HG02870 (cell line): ENCODE data around the gene ZMIZ1.
A peak's percentile ranks its signal among the peaks of the same experiment; 100 is the strongest.

Experiments
- ATAC-seq: cut with Tn5 transposase; IDR thresholded peaks from one replicate; pipeline ENCODE4 v1.9.1; 2021; ENCODE audit warnings: mild to moderate bottlenecking, moderate library complexity; ENCODE audit not compliant: unreplicated experiment

Gene ZMIZ1

DNA sequence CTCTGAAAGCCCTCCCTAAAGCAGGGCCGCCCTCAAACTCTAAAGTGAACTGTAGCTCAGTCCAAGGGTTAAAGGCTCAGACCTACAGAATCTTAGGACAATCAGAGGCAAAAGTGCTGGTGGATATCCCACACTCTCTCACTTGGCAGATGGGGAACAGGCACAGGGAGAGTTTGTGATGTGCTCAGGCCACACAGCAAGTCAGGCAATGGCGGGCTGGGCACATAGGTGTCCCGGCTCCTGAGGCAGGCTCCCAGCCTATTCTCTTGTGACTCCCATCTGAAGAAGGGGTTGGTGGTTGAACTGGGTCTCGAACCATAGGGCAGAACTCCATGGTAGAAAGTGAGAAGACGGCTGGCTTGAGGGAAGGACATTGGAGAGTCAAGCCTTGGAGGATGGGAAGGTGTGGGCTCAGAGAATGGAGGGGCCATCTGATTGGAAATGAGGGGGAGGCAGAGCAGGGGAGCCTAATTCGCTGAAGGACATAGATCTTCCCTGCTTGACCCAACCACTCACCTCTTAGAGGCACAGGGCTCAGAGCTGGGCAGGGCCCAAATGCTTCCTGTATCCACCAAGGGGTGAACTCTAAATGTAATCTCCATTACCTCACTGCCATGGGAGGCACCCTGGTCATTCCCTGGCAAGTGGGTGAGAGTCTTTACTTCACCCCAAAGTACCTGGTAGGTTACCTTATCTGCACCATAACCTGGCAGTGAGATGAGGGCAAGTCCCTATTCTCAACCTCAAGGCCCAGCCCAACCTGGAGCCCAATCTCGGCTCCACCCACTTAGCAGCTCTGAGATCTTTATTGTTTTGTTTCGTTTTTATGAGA lies 4.9 kb upstream of the ZMIZ1 start:
- ATAC-seq = no peak

- no peak for ATAC-seq
Measured at GRCh38 chr10:79065091-79065551, 3.6 kb upstream of the ZMIZ1 start.

DNA sequence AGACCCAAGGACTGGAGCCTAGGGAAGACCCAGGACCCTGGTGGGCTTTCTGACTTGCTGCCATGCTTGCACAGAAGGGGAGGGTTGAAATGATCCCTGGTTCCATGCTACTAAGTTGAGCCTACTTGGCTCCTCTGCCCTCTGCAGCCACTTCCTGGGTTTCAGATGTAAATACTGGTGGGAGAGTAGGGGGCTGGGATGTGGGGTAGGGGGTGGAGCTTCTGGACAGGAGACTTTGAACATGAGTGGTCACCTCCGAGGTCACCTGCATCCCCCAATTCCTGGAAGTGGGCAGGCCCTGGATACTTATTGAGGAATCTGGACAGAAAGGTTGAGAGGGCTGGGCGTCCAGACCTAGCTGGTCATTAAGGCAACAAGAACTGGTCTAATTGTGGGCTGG lies 2.9 kb upstream of the ZMIZ1 start:
- no peak for ATAC-seq

DNA sequence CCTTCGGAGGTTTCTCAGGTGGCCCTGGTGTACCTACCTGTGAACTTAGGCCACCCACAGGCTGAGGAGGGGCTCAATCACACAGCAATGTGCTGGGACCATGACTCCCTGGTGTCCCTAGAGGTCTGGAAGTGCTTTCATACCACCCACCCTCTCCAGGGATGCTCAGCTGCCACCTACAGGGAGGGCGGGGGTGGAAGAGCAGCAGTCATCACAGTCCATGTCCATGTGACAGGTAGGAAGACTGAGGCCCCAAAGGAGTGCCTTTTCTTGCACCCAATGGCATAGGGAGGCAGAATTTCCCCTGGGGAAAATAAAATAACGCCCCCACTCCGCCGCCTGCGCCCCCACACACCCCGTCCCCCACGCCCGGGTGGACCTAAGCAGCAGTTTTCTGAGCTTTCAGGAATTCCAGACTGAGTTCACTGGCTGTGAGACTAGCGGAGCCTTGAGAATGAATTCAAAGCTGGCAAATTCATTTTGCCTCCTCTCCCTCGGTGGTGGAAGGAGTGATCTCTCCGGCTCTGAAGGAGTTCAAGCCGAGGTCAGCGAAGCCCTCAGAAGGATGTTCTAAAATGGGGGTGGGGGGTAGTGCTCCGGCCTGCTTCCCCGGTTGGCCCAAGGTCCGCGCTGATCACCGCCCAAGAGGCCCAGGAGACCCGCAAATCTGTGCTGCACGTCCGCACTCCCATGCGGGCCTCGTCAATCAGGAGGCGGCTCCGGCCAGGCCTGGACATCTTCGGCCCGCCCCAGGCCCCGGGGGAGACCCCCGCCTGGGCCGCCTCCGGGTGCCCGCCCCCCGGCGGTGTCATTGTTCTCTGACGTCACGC lies 2.1 kb upstream of the ZMIZ1 start:
- ATAC-seq = no peak

DNA sequence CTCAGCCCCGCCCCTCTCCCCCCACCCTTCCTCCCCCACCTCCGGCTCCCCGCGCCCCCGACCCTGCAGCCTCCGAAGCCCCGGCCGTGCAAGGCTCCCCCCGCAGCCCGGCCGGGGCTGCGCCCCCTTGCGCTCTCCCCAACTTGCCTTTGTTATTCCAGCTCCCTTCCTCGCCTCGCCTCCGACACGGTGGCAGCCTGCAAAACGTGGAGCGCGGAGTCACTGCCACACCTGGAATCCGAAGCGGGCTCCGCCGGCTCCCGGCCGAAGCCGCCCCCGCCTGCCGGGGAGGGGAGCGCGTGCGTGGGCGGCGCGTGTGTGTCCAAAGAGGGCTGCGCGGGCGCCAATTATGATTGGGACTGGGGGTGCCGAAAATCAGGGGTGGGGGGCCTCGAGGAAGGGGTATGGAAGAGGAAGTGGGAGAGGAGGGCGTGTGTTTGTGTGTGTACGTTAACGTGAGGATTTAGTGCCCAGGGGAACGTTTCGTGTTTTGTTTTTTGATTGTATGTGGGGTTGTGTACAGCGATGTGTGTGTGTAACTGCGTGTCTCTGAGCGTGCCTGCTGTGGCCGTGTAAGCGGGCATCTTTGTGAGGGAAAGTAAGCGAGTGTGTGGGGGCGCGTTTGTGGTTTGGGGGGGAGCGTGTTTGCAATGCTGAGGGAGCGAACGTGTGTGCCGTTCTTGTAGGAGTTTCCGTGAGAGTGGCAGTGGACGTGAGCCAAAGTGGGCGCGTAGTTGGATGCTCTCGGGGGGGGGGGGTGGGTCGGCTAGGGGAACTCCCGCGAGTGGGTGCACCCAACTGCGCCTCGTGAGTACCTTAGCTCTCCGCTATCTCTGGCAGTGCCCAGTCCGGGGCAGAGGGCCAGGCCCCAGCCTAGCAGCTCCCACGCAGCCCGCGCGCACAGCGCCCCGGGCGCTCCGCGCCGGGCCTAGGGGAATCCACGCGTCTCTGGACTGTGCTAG lies 1.2 kb upstream of the ZMIZ1 start:
- ATAC-seq = no peak

- ATAC-seq = no peak
Measured at GRCh38 chr10:79068203-79068561, 584 bp upstream of the ZMIZ1 start.

DNA sequence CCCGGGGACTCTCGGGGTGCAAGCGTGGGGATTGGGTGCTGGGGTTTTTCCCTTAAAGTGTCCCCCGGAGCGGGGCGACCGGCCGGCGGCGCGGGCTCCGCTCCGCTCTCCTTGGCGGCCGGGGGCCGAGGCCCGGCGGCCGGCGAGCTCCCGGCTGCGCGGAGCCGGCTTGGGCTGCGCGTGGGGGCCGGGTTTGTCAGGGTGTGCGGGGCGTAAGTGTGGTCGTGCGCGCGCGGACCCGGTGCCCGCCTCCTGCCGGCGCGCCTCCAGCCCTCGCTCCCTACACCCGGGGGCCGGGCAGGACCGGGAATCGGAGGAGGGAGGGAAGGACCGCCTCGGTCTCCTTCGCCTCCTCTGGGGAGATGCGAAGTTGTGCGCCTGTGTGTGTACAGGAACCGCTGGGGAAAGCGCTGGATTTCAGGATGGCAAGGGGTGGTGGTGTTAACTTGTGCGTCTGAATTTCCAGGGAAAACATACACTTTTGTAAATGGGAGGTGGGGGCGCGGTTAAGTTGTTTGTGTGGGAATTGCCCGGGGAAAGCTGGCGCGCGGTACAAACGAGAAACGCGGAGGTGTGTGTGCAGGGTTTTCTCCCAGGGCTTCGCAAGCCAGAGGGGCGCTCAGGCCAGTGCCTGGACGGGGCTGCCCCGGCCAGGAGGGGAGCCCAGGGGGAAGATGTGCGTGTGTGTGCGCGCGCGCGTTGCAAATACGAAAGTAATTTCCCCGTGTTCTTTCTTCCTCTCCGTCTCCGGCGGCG lies 737 bp downstream of the ZMIZ1 start:
- peak; percentile 13 for ATAC-seq

DNA sequence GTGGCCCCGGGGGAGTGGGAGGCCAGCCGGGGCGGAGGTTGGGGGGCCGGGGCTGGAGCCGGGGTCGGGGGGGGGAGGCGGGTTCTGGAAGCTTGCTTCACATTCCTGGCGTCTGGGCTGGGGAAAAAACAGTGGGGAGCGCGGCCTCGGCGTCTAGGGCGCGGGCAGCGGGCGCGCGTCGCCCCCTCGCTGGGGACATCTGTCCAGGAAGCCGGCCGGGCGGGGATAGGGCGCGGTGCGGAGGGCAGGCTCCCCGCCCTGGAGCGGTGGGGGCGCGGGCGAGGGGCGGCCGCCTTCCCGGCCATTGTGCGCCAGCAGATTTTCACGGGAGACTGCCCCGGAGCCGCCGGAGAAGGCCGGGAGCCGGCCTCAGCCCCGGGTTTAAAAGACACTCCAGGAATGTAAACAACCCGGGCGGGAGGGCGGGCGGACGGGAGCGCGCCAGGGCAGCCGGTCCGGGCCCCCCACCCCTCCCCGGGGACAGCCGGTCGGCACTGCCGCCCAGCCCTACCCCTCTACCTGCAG lies 1.4 kb downstream of the ZMIZ1 start:
- no peak for ATAC-seq

GRCh38 chr10:79070606-79071395 lies 2.0 kb downstream of the ZMIZ1 start:
- no peak for ATAC-seq

- ATAC-seq = no peak
Measured at GRCh38 chr10:79071396-79071923, 2.7 kb downstream of the ZMIZ1 start.

GRCh38 chr10:79072041-79072441 lies 3.3 kb downstream of the ZMIZ1 start:
- ATAC-seq = no peak

GRCh38 chr10:79072994-79073645 lies 4.4 kb downstream of the ZMIZ1 start:
- ATAC-seq = no peak

DNA sequence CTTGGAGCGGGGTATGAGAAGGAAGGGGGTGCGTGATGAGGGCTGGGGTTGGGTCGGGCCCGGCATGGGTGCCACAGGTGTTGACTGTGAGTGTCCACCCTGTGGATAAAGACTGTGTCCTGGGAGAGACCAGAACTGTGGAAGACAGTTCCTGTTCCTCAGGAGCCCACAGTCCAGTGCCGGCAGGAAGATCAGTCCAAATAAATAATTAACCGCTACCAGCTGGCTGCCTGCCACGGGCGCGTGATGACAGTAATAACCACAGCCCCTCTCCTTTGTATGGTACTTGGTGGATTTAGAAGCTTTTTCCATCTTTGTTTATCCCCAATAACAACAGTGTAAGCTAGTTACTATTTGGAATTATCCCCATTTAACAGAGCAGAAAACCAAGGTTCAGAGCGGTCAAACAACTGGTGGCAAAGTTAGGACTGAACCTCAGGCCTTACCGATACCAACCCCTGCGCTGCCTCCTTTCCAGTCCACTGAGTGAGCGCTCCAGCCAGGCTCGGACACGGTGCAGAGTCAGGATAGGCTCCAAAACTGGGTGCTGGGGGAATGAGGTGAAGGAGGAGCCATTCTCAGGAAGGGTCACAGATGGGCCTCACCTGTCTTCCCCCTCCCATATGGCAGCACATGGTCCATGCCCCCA lies 5.1 kb downstream of the ZMIZ1 start:
- no peak for ATAC-seq

GRCh38 chr10:79074732-79075131 lies 6.0 kb downstream of the ZMIZ1 start:
- ATAC-seq = no peak

DNA sequence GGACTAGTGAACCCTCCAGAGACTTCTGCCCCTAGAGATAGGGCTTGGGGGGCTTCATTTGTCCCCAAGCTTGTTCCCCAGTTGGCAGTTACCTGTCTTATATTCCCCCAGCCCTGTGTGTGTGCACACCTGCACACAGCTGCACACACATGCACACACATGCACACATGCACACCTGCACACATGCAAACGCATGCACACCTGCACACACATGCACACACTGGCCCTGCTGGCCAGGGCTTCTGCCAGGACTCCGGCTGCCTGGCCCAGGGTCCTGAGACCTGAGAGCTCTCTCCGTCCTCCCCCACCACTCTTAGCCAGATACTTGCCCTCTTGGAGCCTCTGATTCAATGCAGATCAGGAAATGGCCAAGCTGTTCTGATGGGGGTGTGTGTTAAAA lies 6.7 kb downstream of the ZMIZ1 start:
- ATAC-seq = no peak

GRCh38 chr10:79077488-79078173 lies 8.9 kb downstream of the ZMIZ1 start:
- no peak for ATAC-seq

GRCh38 chr10:79078367-79079053 lies 9.7 kb downstream of the ZMIZ1 start:
- ATAC-seq = no peak
